IMR-90 (cell line): Measurements from ENCODE around the gene RHBDD1.

Experiments
- CTCF ChIP-seq: conservative IDR thresholded peaks from 2 replicates; pipeline ENCODE4 v1.5.1; 2012; ENCODE audit warnings: mild to moderate bottlenecking, low read depth, low read length, improper control_type of control experiment
- MAFK ChIP-seq: IDR thresholded peaks from 2 replicates; pipeline ENCODE4 v1.6.1; 2012; ENCODE audit warnings: low read depth, low read length, improper control_type of control experiment
- USF2 ChIP-seq: fragments of 150-350 bp; IDR thresholded peaks from 2 replicates; pipeline ENCODE4 v1.6.1; 2017; ENCODE audit warnings: mild to moderate bottlenecking, antibody characterized with exemption, low read length, low read depth

- TF ChIP-seq USF2 (no peak), MAFK (no peak), CTCF (no peak)
Observed at GRCh38 chr2:226862623-226863022, 26.8 kb downstream of the RHBDD1 start.
